ENCODE results near the gene ZNF664. TPM values are rescaled to one million over a fixed set of nuclear protein-coding genes. Genes with fewer than 3 reads are reported as not detected.

ZNF664 gene
- total RNA-seq, 2 donors from 2014 or later = 131 to 139 TPM

GRCh38 chr12:124049451-124050094 is 76.6 kb downstream of the ZNF664 start:
- peaks cover 8% of the 10 kb centered on the region for H3K36me3 Mint-ChIP-seq (ENCODE audit: low read depth)
- no peak overlapping the region for H3K4me3 Mint-ChIP-seq
- no peak overlapping the region for H3K4me3 ChIP-seq (ENCODE audit: low read length)
- no peaks in the 10 kb centered on the region for H3K27me3 Mint-ChIP-seq (ENCODE audit: insufficient read depth)
- peaks cover 4% of the 10 kb centered on the region for H3K4me1 Mint-ChIP-seq
- no peak for DNase-seq
- no peak for TF ChIP-seq CTCF (conservative IDR thresholded peaks at IDR 0.05)
- no peak overlapping the region for H3K27ac ChIP-seq (ENCODE audit: low read depth, low read length)
- H3K36me3 ChIP-seq (ENCODE audit: control insufficient read depth, insufficient read depth, low read length) = no peaks in the 10 kb centered on the region
- no peak overlapping the region for H3K27ac Mint-ChIP-seq
- H3K27me3 ChIP-seq (ENCODE audit: control insufficient read depth, insufficient read depth, low read length, poor library complexity, severe bottlenecking) = no peaks in the 10 kb centered on the region
- peaks cover 28% of the 10 kb centered on the region for H3K9me3 Mint-ChIP-seq
- H3K4me1 ChIP-seq (ENCODE audit: control insufficient read depth, insufficient read depth, low read length) = peaks cover 3% of the 10 kb centered on the region
- no peak overlapping the region for H3K9ac ChIP-seq (ENCODE audit: extremely low read depth, low read length, poor library complexity, severe bottlenecking)
- 93 to 95% methylated on average over 5 to 6 of the region's 6 CpGs for WGBS, 2 experiments (ENCODE audit: insufficient coverage in 1 of 2, insufficient read length in 1 of 2)
- H3K9me3 ChIP-seq (ENCODE audit: control insufficient read depth, low read length) = peaks cover 22% of the 10 kb centered on the region

DNA sequence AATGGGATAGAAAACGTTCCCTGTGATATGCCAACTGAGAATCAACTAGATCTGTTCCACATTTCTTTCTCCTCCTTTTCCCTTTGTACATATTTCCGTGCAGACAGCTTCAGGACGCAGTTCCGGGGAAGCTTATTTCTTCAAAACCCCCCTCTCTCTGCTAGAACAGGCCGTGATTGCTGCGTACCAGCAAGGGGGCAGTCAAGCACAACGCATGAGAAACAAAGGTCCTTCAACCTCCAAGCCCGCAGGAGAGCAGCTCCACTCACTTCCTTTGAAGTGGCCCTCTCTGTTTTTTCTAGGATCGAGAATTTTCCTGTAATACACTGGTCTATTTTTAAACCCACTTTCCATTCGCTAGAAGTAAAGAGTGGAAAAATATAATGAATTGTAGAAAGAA is 80.8 kb downstream of the ZNF664 start:
- no peaks in the 10 kb centered on the region for H3K27me3 ChIP-seq (ENCODE audit: control insufficient read depth, insufficient read depth, low read length, poor library complexity, severe bottlenecking)
- H3K27ac ChIP-seq (ENCODE audit: low read depth, low read length) = no peak overlapping the region
- Mint-ChIP-seq H3K4me3 (no peak overlapping the region), H3K9me3 (peaks cover 6% of the 10 kb centered on the region), H3K4me1 (peaks cover 4% of the 10 kb centered on the region), H3K27me3 (ENCODE audit: insufficient read depth) (no peaks in the 10 kb centered on the region), H3K27ac (no peak overlapping the region), H3K36me3 (ENCODE audit: low read depth) (no peaks in the 10 kb centered on the region)
- H3K36me3 ChIP-seq (ENCODE audit: control insufficient read depth, insufficient read depth, low read length) = no peaks in the 10 kb centered on the region
- H3K9me3 ChIP-seq (ENCODE audit: control insufficient read depth, low read length) = no peaks in the 10 kb centered on the region
- H3K4me3 ChIP-seq (ENCODE audit: low read length) = no peak overlapping the region
- no peaks in the 10 kb centered on the region for H3K4me1 ChIP-seq (ENCODE audit: control insufficient read depth, insufficient read depth, low read length)
- H3K9ac ChIP-seq (ENCODE audit: extremely low read depth, low read length, poor library complexity, severe bottlenecking) = no peak overlapping the region
- peak; percentile 86 for TF ChIP-seq CTCF (conservative IDR thresholded peaks at IDR 0.05)
- DNase-seq = peak; percentile 91
- 28 to 42% methylated on average over 2 to 10 of the region's 10 CpGs for WGBS, 2 experiments (ENCODE audit: insufficient coverage in 1 of 2, insufficient read length in 1 of 2)

DNA sequence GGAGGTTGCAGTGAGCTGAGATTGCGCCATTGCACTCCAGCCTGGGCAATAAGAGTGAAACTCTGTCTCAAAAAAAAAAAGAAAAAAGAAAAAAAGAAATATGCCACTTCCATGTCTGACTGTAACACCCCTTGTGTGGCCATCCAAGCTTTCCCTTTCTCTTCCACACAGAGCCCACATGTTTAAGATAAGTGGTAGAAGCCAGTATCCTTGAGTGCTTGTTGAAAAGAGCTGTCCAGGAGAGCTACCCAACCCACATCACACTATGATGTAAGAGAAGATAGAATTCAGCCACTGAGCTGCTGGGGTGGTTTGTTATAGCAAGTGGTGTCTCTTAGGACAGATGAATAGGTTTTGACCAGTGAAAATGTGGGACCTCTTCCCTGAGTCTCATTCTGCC is 82.1 kb downstream of the ZNF664 start:
- peaks cover 8% of the 10 kb centered on the region for H3K9me3 Mint-ChIP-seq
- DNase-seq = no peak
- H3K4me1 Mint-ChIP-seq = peaks cover 4% of the 10 kb centered on the region
- H3K27me3 Mint-ChIP-seq (ENCODE audit: insufficient read depth) = no peaks in the 10 kb centered on the region
- Histone ChIP-seq H3K4me3 (ENCODE audit: low read length) (no peak overlapping the region), H3K9ac (ENCODE audit: extremely low read depth, low read length, poor library complexity, severe bottlenecking) (no peak overlapping the region), H3K4me1 (ENCODE audit: control insufficient read depth, insufficient read depth, low read length) (no peaks in the 10 kb centered on the region), H3K27ac (ENCODE audit: low read depth, low read length) (no peak overlapping the region), H3K27me3 (ENCODE audit: control insufficient read depth, insufficient read depth, low read length, poor library complexity, severe bottlenecking) (no peaks in the 10 kb centered on the region), H3K9me3 (ENCODE audit: control insufficient read depth, low read length) (peaks cover 5% of the 10 kb centered on the region), H3K36me3 (ENCODE audit: control insufficient read depth, insufficient read depth, low read length) (no peaks in the 10 kb centered on the region)
- no peak overlapping the region for H3K4me3 Mint-ChIP-seq
- no peak overlapping the region for H3K27ac Mint-ChIP-seq
- no peak for TF ChIP-seq CTCF (conservative IDR thresholded peaks at IDR 0.05)
- no peaks in the 10 kb centered on the region for H3K36me3 Mint-ChIP-seq (ENCODE audit: low read depth)
- WGBS, 2 experiments (ENCODE audit: insufficient coverage in 1 of 2, insufficient read length in 1 of 2) = no CpG with 5 or more reads among the region's 1 CpG
